H9 (cell line): ENCODE data around the gene MICU1. TPM values are rescaled to one million over a fixed set of nuclear protein-coding genes. Genes with fewer than 3 reads are reported as not detected.

Experiments
- DNase-seq: peaks from one replicate; pipeline ENCODE4 v3.0.0-alpha.2; 2017
- H2AFZ ChIP-seq: one replicate; pipeline ENCODE4 v1.6.1; 2013; ENCODE audit warnings: mild to moderate bottlenecking, low read length, control low read depth, moderate library complexity
- H2AK5ac ChIP-seq: 2 replicates; pipeline ENCODE4 v1.6.1; 2013; ENCODE audit warnings: low read length, control low read depth, mixed read lengths; ENCODE audit not compliant: insufficient read length
- H2BK120ac ChIP-seq: one replicate; pipeline ENCODE4 v1.6.1; 2013; ENCODE audit warnings: low read depth, mild to moderate bottlenecking, low read length, control low read depth, inconsistent platforms; ENCODE audit not compliant: poor library complexity, severe bottlenecking
- H2BK12ac ChIP-seq: 2 replicates; pipeline ENCODE4 v1.6.1; 2013; ENCODE audit warnings: low read length, control low read depth, mixed read lengths, low read depth; ENCODE audit not compliant: insufficient read length
- H2BK15ac ChIP-seq: 2 replicates; pipeline ENCODE4 v1.6.1; 2013; ENCODE audit warnings: low read depth, low read length, control low read depth
- H2BK20ac ChIP-seq: one replicate; pipeline ENCODE4 v1.6.1; 2013; ENCODE audit warnings: low read depth, mild to moderate bottlenecking, low read length, control low read depth, inconsistent platforms; ENCODE audit not compliant: poor library complexity, severe bottlenecking
- H2BK5ac ChIP-seq: 2 replicates; pipeline ENCODE4 v1.6.1; 2013; ENCODE audit warnings: low read length, control low read depth, mixed read lengths; ENCODE audit not compliant: insufficient read length
- H3K14ac ChIP-seq: 2 replicates; pipeline ENCODE4 v1.6.1; 2013; ENCODE audit warnings: low read length, control low read depth; ENCODE audit not compliant: insufficient read depth
- H3K18ac ChIP-seq: 2 replicates; pipeline ENCODE4 v1.6.1; 2013; ENCODE audit warnings: low read depth, mild to moderate bottlenecking, mixed read lengths, low read length, control low read depth; ENCODE audit not compliant: insufficient read length
- H3K23ac ChIP-seq: 2 replicates; pipeline ENCODE4 v1.6.1; 2013; ENCODE audit warnings: low read length, control low read depth, mixed read lengths, low read depth; ENCODE audit not compliant: insufficient read length
- H3K23me2 ChIP-seq: 2 replicates; pipeline ENCODE4 v1.6.1; 2013; ENCODE audit warnings: low read depth, mild to moderate bottlenecking, mixed read lengths, low read length, control low read depth; ENCODE audit not compliant: insufficient read length, poor library complexity, severe bottlenecking
- H3K27ac ChIP-seq: 2 replicates; pipeline ENCODE4 v1.5.1; 2013; ENCODE audit warnings: low read length, control low read depth, mixed read lengths, low read depth; ENCODE audit not compliant: insufficient read length
- H3K27me3 ChIP-seq: 2 replicates; pipeline ENCODE4 v1.6.1; 2013; ENCODE audit warnings: low read length, control low read depth, inconsistent platforms; ENCODE audit not compliant: insufficient read depth
- H3K4ac ChIP-seq: 2 replicates; pipeline ENCODE4 v1.6.1; 2013; ENCODE audit warnings: low read depth, mild to moderate bottlenecking, control low read depth, inconsistent platforms, low read length, moderate library complexity
- H3K4me1 ChIP-seq: 2 replicates; pipeline ENCODE4 v1.6.1; 2013; ENCODE audit warnings: low read length, control low read depth, inconsistent platforms; ENCODE audit not compliant: insufficient read depth
- H3K4me2 ChIP-seq: 2 replicates; pipeline ENCODE4 v1.6.1; 2013; ENCODE audit warnings: low read length, control low read depth, mixed read lengths; ENCODE audit not compliant: insufficient read length, insufficient read depth
- H3K56ac ChIP-seq: 2 replicates; pipeline ENCODE4 v1.6.1; 2013; ENCODE audit warnings: low read depth, mild to moderate bottlenecking, mixed read lengths, low read length, control low read depth; ENCODE audit not compliant: insufficient read length
- H3K79me1 ChIP-seq: 2 replicates; pipeline ENCODE4 v1.6.1; 2013; ENCODE audit warnings: low read depth, mild to moderate bottlenecking, moderate library complexity, low read length, control low read depth, inconsistent platforms; ENCODE audit not compliant: insufficient read depth, poor library complexity, severe bottlenecking
- H3K79me2 ChIP-seq: 2 replicates; pipeline ENCODE4 v1.6.1; 2013; ENCODE audit warnings: low read length, control low read depth, inconsistent platforms; ENCODE audit not compliant: insufficient read depth
- H3K9ac ChIP-seq: 2 replicates; pipeline ENCODE4 v1.6.1; 2013; ENCODE audit warnings: low read length, control low read depth, mixed read lengths; ENCODE audit not compliant: insufficient read length; ENCODE audit errors: extremely low read depth
- H3K9me3 ChIP-seq: one replicate; pipeline ENCODE4 v1.6.1; 2013; ENCODE audit warnings: low read depth, low read length, inconsistent platforms; ENCODE audit not compliant: control insufficient read depth
- H3T11ph ChIP-seq: one replicate; pipeline ENCODE4 v1.6.1; 2013; ENCODE audit warnings: mild to moderate bottlenecking, low read length, control low read depth, inconsistent platforms
- H4K20me1 ChIP-seq: one replicate; pipeline ENCODE4 v1.6.1; 2013; ENCODE audit not compliant: control insufficient read depth, insufficient read length, insufficient read depth
- H4K5ac ChIP-seq: 2 replicates; pipeline ENCODE4 v1.6.1; 2013; ENCODE audit warnings: low read depth, mild to moderate bottlenecking, mixed read lengths, low read length, control low read depth; ENCODE audit not compliant: insufficient read length
- H4K8ac ChIP-seq: replicated peaks from 2 replicates; pipeline ENCODE4 v1.6.1; 2013; ENCODE audit warnings: low read length, control low read depth, mixed read lengths, low read depth; ENCODE audit not compliant: insufficient read length
- H4K91ac ChIP-seq: 2 replicates; pipeline ENCODE4 v1.6.1; 2013; ENCODE audit warnings: low read depth, mild to moderate bottlenecking, moderate library complexity, mixed read lengths, low read length, control low read depth; ENCODE audit not compliant: insufficient read length
- H3K27ac Mint-ChIP-seq, 3 experiments: 2 replicates in 2 of 3; 3 replicates in 1 of 3; pipeline ENCODE4 v1.8.0; 2020 to 2021; ENCODE audit warnings: mixed read lengths in 3 of 3, mild to moderate bottlenecking in 1 of 3, moderate library complexity in 1 of 3
- H3K27me3 Mint-ChIP-seq: 2 replicates; pipeline ENCODE4 v1.8.0; 2021; ENCODE audit warnings: low read depth, mild to moderate bottlenecking, moderate library complexity, mixed read lengths
- H3K36me3 Mint-ChIP-seq, 3 experiments: 2 replicates in 2 of 3; 3 replicates in 1 of 3; pipeline ENCODE4 v1.8.0; 2020 to 2021; ENCODE audit warnings: low read depth in 3 of 3, mixed read lengths in 3 of 3; ENCODE audit not compliant: insufficient read depth in 1 of 3
- H3K4me1 Mint-ChIP-seq, 2 experiments: 2 replicates each; pipeline ENCODE4 v1.8.0; 2020; ENCODE audit warnings: mixed read lengths in 2 of 2
- H3K4me3 Mint-ChIP-seq, 2 experiments: 2 replicates in 1 of 2; 3 replicates in 1 of 2; pipeline ENCODE4 v1.8.0; 2020 to 2021; ENCODE audit warnings: mild to moderate bottlenecking in 2 of 2, mixed read lengths in 2 of 2, moderate library complexity in 1 of 2
- H3K9me3 Mint-ChIP-seq, 2 experiments: 2 replicates in 1 of 2; 3 replicates in 1 of 2; pipeline ENCODE4 v1.8.0; 2020; ENCODE audit warnings: mild to moderate bottlenecking in 2 of 2, mixed read lengths in 2 of 2, moderate library complexity in 1 of 2
- CTCF ChIP-seq: fragments of 200-600 bp; sonication (generic); conservative IDR thresholded peaks from 3 replicates; pipeline ENCODE4 v1.8.0; 2021; ENCODE audit warnings: antibody characterized with exemption, mild to moderate bottlenecking
- WGBS: extraction: QIAGEN DNeasy Blood & Tissue Kit; methylation state at CpG from one replicate; pipeline ENCODE4 v1.1.7; 2013; ENCODE audit warnings: missing lambda C conversion rate, low lambda C conversion rate, mixed read lengths; ENCODE audit not compliant: insufficient read length; ENCODE audit errors: extremely low coverage; 5-methylcytosine and 5-hydroxymethylcytosine counted together
- total RNA-seq: library from RNA; stranded (reverse); gene quantifications from 2 replicates; pipeline ENCODE4 v1.2.1, GENCODE V29; 2021

MICU1 gene
- total RNA-seq, 1 experiment from 2014 or later, result 33.2 TPM

- Histone ChIP-seq H2BK15ac (no peak overlapping the region), H3K27me3 (no peaks in the 10 kb centered on the region), H2BK12ac (peak overlapping the region; percentile 3), H3K79me2 (no peaks in the 10 kb centered on the region), H3K4me1 (peaks cover 5% of the 10 kb centered on the region; the same call in 1 of the 2 replicates), H4K5ac (no peak overlapping the region), H3K79me1 (no peaks in the 10 kb centered on the region), H3T11ph (no peak overlapping the region), H3K4me2 (no peak overlapping the region), H3K18ac (peak overlapping the region; percentile 59), H3K23me2 (no peaks in the 10 kb centered on the region), H4K20me1 (no peaks in the 10 kb centered on the region), H3K14ac (no peak overlapping the region), H3K4ac (no peak overlapping the region), H3K9me3 (no peaks in the 10 kb centered on the region), H4K8ac (no peak overlapping the region), H3K23ac (no peak overlapping the region), H2BK20ac (no peak overlapping the region), H2BK5ac (no peak overlapping the region), H3K56ac (no peak overlapping the region), H2BK120ac (no peak overlapping the region), H4K91ac (peak overlapping the region; percentile 63), H3K9ac (no peak overlapping the region), H2AK5ac (no peak overlapping the region), H3K27ac (no peak overlapping the region), H2AFZ (no peak overlapping the region)
- peaks cover 8 to 48% (median 12%) of the 10 kb centered on the region in 3 experiments for H3K36me3 Mint-ChIP-seq
- DNase-seq, result peak; percentile 70
- H3K4me3 Mint-ChIP-seq, result no peak overlapping the region
- H3K27ac Mint-ChIP-seq, result peak overlapping the region in 2 of 3 experiments; percentile 70 to 76; a peak in 2 of 7 replicates
- H3K27me3 Mint-ChIP-seq, result no peaks in the 10 kb centered on the region; the same call in 1 of the 2 replicates
- WGBS, result no CpG with 5 or more reads among the region's 16 CpGs
- no peaks in the 10 kb centered on the region; a peak in 1 of 5 replicates for H3K9me3 Mint-ChIP-seq
- peaks cover 32 to 39% of the 10 kb centered on the region in 2 experiments for H3K4me1 Mint-ChIP-seq
- no peak for TF ChIP-seq CTCF
Observed at GRCh38 chr10:72334825-72335393, 291.0 kb downstream of the MICU1 start.
